SU-DHL-6 (cell line): Measurements from ENCODE around the gene OBSL1.

Source experiments
- H2AFZ ChIP-seq: fragments of 200-600 bp; sonication (generic); 2 replicates; pipeline ENCODE4 v1.6.1; 2014; ENCODE audit warnings: low read depth, mild to moderate bottlenecking, moderate library complexity, mixed read lengths, antibody characterized with exemption, low read length; ENCODE audit not compliant: severe bottlenecking
- H3F3A ChIP-seq: fragments of 200-600 bp; shearing (Covaris generic); 2 replicates; pipeline ENCODE4 v1.6.0; 2016; ENCODE audit warnings: antibody characterized with exemption, mild to moderate bottlenecking; ENCODE audit not compliant: insufficient read depth
- H3K27ac ChIP-seq: fragments of 200-600 bp; sonication (generic); 2 replicates; pipeline ENCODE4 v1.5.1; 2016; ENCODE audit warnings: low read depth, mild to moderate bottlenecking, low read length, moderate library complexity, mixed read lengths
- H3K27me3 ChIP-seq: fragments of 200-600 bp; sonication (generic), shearing (Covaris generic); 2 replicates; pipeline ENCODE4 v1.6.0; 2014; ENCODE audit warnings: mild to moderate bottlenecking, low read length
- H3K36me3 ChIP-seq: fragments of 200-600 bp; sonication (generic); 2 replicates; pipeline ENCODE4 v1.6.1; 2014; ENCODE audit warnings: mild to moderate bottlenecking, low read length, mixed read lengths
- H3K4me2 ChIP-seq: fragments of 300-600, 200-600 bp; shearing (Covaris generic), sonication (generic); 2 replicates; pipeline ENCODE4 v1.6.0; 2014; ENCODE audit warnings: low read length, low read depth, mild to moderate bottlenecking; ENCODE audit not compliant: poor library complexity, severe bottlenecking
- H3K4me3 ChIP-seq: fragments of 200-600 bp; sonication (generic); 2 replicates; pipeline ENCODE4 v1.5.1; 2014; ENCODE audit warnings: antibody characterized with exemption, low read length, mild to moderate bottlenecking, mixed read lengths; ENCODE audit not compliant: insufficient read depth, poor library complexity, severe bottlenecking
- H3K79me2 ChIP-seq: fragments of 200-600 bp; sonication (generic); 2 replicates; pipeline ENCODE4 v1.6.1; 2014; ENCODE audit warnings: mild to moderate bottlenecking, low read length, moderate library complexity; ENCODE audit not compliant: insufficient read depth
- H3K9ac ChIP-seq: fragments of 200-600 bp; sonication (generic); 2 replicates; pipeline ENCODE4 v1.7.0; 2014; ENCODE audit warnings: mild to moderate bottlenecking, low read length
- H3K9me2 ChIP-seq: fragments of 200-600 bp; sonication (generic); replicated peaks from 2 replicates; pipeline ENCODE4 v1.6.1; 2014; ENCODE audit warnings: low read length; ENCODE audit not compliant: insufficient read depth
- H3K9me3 ChIP-seq: fragments of 200-600 bp; sonication (generic); 2 replicates; pipeline ENCODE4 v1.6.1; 2014; ENCODE audit warnings: low read length, mixed read lengths; ENCODE audit not compliant: insufficient read depth
- H4K20me1 ChIP-seq: fragments of 200-600 bp; sonication (generic); 2 replicates; pipeline ENCODE4 v1.6.1; 2014; ENCODE audit warnings: low read depth, mild to moderate bottlenecking, antibody characterized with exemption, low read length, moderate library complexity, mixed read lengths
- CTCF ChIP-seq: fragments of 200-600 bp; sonication (generic); IDR thresholded peaks from one replicate; pipeline ENCODE4 v1.5.1; 2017; ENCODE audit warnings: antibody characterized with exemption, mild to moderate bottlenecking, low read length, moderate library complexity; ENCODE audit not compliant: insufficient read depth, poor library complexity, severe bottlenecking
- EZH2phosphoT487 ChIP-seq: fragments of 200-600 bp; sonication (generic), shearing (Covaris generic); conservative IDR thresholded peaks from 2 replicates; pipeline ENCODE4 v1.6.1; 2018; ENCODE audit warnings: mild to moderate bottlenecking, antibody characterized with exemption, low read length, moderate library complexity, mixed read lengths

Gene OBSL1

GRCh38 chr2:219536967-219537366 is 34.4 kb downstream of the OBSL1 start:
- no peak overlapping the region for H3K4me2 ChIP-seq
- no peaks in the 10 kb centered on the region for H3K36me3 ChIP-seq
- no peak overlapping the region for H3K9ac ChIP-seq

GRCh38 chr2:219536425-219536824 is 34.9 kb downstream of the OBSL1 start:
- Histone ChIP-seq H3K4me3 (no peak overlapping the region), H3K9me3 (no peaks in the 10 kb centered on the region)

More at GRCh38 chr2:219536967-219537366, 34.4 kb downstream of the OBSL1 start:
- Histone ChIP-seq H3K27me3 (no peaks in the 10 kb centered on the region), H3K9me2 (no peaks in the 10 kb centered on the region), H3K79me2 (no peaks in the 10 kb centered on the region), H2AFZ (no peak overlapping the region), H3F3A (no peaks in the 10 kb centered on the region), H3K9me3 (no peaks in the 10 kb centered on the region), H3K27ac (no peak overlapping the region), H3K4me3 (no peak overlapping the region), H4K20me1 (no peaks in the 10 kb centered on the region)
- TF ChIP-seq CTCF, result no peak
- no peak for TF ChIP-seq EZH2phosphoT487

GRCh38 chr2:219533930-219534661 is 37.2 kb downstream of the OBSL1 start:
- Histone ChIP-seq H3K9me2 (no peaks in the 10 kb centered on the region), H3K4me2 (no peak overlapping the region), H3K9me3 (no peaks in the 10 kb centered on the region), H3F3A (no peaks in the 10 kb centered on the region), H3K9ac (no peak overlapping the region), H3K36me3 (no peaks in the 10 kb centered on the region), H3K4me3 (no peak overlapping the region), H3K27ac (no peak overlapping the region), H4K20me1 (no peaks in the 10 kb centered on the region), H3K27me3 (no peaks in the 10 kb centered on the region), H3K79me2 (no peaks in the 10 kb centered on the region), H2AFZ (no peak overlapping the region)
- TF ChIP-seq EZH2phosphoT487 (no peak), CTCF (no peak)

More at GRCh38 chr2:219536425-219536824, 34.9 kb downstream of the OBSL1 start:
- no peak overlapping the region for H3K4me2 ChIP-seq
- H2AFZ ChIP-seq, result no peak overlapping the region
- no peaks in the 10 kb centered on the region for H3K9me2 ChIP-seq
- H3K9ac ChIP-seq, result no peak overlapping the region
- H3K27me3 ChIP-seq, result no peaks in the 10 kb centered on the region
- no peaks in the 10 kb centered on the region for H3K36me3 ChIP-seq
- H3K79me2 ChIP-seq, result no peaks in the 10 kb centered on the region
- no peaks in the 10 kb centered on the region for H4K20me1 ChIP-seq
- no peak for TF ChIP-seq EZH2phosphoT487
- TF ChIP-seq CTCF, result no peak
- H3K27ac ChIP-seq, result no peak overlapping the region
- H3F3A ChIP-seq, result no peaks in the 10 kb centered on the region
